ENCODE measurements around the gene ACOT7. TPM values are rescaled to one million over a fixed set of nuclear protein-coding genes. Genes with fewer than 3 reads are reported as not detected.
"Not testable (repeated sequence)": the region's sequence is repeated elsewhere in the genome, so short reads cannot be mapped to it uniquely, and the experiment has no call there.

ACOT7 gene
- total and polyA plus RNA-seq, 2 experiments from 2014 or later = 20.3 to 39.9 TPM

DNA sequence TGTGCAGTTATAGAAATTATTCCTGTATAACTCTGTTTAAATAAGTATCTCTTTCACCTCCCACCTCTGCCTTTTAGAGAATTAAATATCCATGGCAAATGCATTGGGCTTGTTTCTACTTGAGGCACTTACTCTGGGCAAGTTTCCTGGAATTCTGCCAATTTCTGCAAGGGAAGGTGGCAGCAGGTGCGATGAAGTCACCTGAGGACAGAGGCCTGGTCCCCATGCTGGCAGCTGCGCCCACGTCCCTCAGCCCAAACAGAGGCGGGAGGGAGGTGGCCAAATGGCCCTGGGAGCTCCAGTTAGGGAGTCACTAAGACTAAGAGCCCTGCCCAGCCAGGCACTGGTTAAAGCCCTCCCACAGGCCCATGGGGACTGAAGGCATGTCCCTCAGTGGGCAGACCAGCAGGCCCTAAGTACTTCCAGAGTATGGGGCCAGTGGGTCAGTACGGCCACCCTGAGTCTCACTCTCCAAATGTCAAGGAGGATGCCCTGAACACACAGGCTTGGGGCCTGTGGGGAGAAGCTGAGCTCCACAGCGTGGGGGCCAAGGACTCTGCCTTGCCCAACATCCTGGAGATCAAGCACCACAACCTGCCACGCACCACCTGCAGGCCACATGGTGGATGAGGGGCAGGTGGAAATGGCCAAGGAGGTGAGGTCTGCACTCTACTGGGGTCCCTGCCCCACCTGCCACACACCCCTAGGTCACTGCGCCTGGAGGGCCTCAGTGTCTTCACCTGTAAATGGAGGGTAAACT lies 19.4 kb downstream of the ACOT7 start:
- H3K27ac ChIP-seq = no peak overlapping the region
- H3K4me1 ChIP-seq (ENCODE audit: insufficient read depth) = no peaks in the 10 kb centered on the region
- peaks cover 4% of the 10 kb centered on the region for H3K79me2 ChIP-seq
- TF ChIP-seq, protein P1, sequence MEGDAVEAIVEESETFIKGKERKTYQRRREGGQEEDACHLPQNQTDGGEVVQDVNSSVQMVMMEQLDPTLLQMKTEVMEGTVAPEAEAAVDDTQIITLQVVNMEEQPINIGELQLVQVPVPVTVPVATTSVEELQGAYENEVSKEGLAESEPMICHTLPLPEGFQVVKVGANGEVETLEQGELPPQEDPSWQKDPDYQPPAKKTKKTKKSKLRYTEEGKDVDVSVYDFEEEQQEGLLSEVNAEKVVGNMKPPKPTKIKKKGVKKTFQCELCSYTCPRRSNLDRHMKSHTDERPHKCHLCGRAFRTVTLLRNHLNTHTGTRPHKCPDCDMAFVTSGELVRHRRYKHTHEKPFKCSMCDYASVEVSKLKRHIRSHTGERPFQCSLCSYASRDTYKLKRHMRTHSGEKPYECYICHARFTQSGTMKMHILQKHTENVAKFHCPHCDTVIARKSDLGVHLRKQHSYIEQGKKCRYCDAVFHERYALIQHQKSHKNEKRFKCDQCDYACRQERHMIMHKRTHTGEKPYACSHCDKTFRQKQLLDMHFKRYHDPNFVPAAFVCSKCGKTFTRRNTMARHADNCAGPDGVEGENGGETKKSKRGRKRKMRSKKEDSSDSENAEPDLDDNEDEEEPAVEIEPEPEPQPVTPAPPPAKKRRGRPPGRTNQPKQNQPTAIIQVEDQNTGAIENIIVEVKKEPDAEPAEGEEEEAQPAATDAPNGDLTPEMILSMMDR (IDR thresholded peaks at IDR 0.05; ENCODE audit: poor library complexity) = no peak
- no peak for TF ChIP-seq EZH2 (IDR thresholded peaks at IDR 0.05; ENCODE audit: borderline replicate concordance)
- no peaks in the 10 kb centered on the region for H3K9me2 ChIP-seq (replicated peaks; ENCODE audit: insufficient read depth)
- H3K4me2 ChIP-seq = no peak overlapping the region
- 98% methylated on average over 8 of the region's 8 CpGs for WGBS (ENCODE audit: low lambda C conversion rate, missing lambda C conversion rate)
- H2AFZ ChIP-seq = no peak overlapping the region
- H4K20me1 ChIP-seq (ENCODE audit: insufficient read depth, poor library complexity, severe bottlenecking) = no peaks in the 10 kb centered on the region
- H3K9me3 ChIP-seq (ENCODE audit: low read depth) = no peaks in the 10 kb centered on the region
- H3K27me3 ChIP-seq = no peaks in the 10 kb centered on the region
- no peak for DNase-seq (ENCODE audit: low spot score)
- H3K4me3 ChIP-seq = no peak overlapping the region
- H3K36me3 ChIP-seq (replicated peaks; ENCODE audit: insufficient read depth, low read depth) = no peaks in the 10 kb centered on the region

DNA sequence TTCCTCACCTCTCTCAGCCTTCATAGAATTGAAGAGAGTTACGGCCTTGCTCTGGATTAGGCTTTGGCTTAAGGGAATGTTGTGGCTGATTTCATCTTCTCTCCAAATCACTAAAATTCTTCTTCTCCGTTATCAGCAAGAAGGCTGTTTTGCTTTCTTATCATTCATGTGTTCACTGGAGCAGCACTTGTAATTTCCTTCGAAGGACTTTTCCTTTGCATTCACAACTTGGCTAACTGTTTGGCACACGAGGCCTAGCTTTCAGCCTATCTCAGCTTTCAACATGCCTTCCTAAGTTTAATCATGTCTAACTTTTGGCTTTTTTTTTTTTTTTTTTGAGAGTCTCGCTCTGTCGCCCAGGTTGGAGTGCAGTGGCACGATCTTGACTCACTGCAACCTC lies 21.3 kb downstream of the ACOT7 start:
- not testable (repeated sequence) for H3K9me3 ChIP-seq (ENCODE audit: low read depth); H3K36me3 ChIP-seq (replicated peaks; ENCODE audit: insufficient read depth, low read depth); H3K27me3 ChIP-seq; H3K27ac ChIP-seq; H3K79me2 ChIP-seq; H3K4me2 ChIP-seq; H3K4me1 ChIP-seq (ENCODE audit: insufficient read depth); H3K9me2 ChIP-seq (replicated peaks; ENCODE audit: insufficient read depth); H3K4me3 ChIP-seq; DNase-seq (ENCODE audit: low spot score); H4K20me1 ChIP-seq (ENCODE audit: insufficient read depth, poor library complexity, severe bottlenecking); H2AFZ ChIP-seq
- whole genome bisulfite sequencing (ENCODE audit: low lambda C conversion rate, missing lambda C conversion rate) = 76% methylated on average over 7 of the region's 7 CpGs

DNA sequence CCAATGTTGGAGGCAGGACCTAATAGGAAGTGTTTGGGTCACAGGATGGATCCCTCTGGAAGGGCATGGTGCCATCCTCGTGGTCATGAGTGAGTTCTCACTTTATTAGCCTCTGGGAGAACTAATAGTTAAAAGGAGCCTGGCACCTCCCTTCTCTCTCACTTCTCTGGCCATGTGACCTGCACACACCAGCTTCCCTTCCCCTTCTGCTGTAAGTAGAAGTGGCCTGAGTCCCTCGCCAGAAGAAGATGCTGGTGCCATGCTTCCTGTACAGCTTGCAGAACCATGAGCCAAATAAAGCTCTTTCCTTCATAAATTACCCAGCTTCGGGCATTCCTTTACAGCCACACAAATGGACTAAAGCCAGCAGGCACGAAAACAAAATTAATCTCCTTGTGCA lies 23.6 kb downstream of the ACOT7 start:
- no peak overlapping the region for H3K4me2 ChIP-seq
- H3K36me3 ChIP-seq (replicated peaks; ENCODE audit: insufficient read depth, low read depth) = no peaks in the 10 kb centered on the region
- TF ChIP-seq, protein P1 (IDR thresholded peaks at IDR 0.05; ENCODE audit: poor library complexity) = no peak
- no peak for TF ChIP-seq EZH2phosphoT487 (IDR thresholded peaks at IDR 0.05; ENCODE audit: low read depth, severe bottlenecking, unreplicated experiment)
- no peak for TF ChIP-seq EZH2 (IDR thresholded peaks at IDR 0.05; ENCODE audit: borderline replicate concordance)
- no peak overlapping the region for H3K27ac ChIP-seq
- no peaks in the 10 kb centered on the region for H3K27me3 ChIP-seq
- 86% methylated on average over 4 of the region's 4 CpGs for WGBS (ENCODE audit: low lambda C conversion rate, missing lambda C conversion rate)
- H3K79me2 ChIP-seq = peaks cover 2% of the 10 kb centered on the region
- no peaks in the 10 kb centered on the region for H3K9me3 ChIP-seq (ENCODE audit: low read depth)
- no peak for DNase-seq (ENCODE audit: low spot score)
- no peaks in the 10 kb centered on the region for H3K9me2 ChIP-seq (replicated peaks; ENCODE audit: insufficient read depth)
- no peak overlapping the region for H2AFZ ChIP-seq
- no peaks in the 10 kb centered on the region for H4K20me1 ChIP-seq (ENCODE audit: insufficient read depth, poor library complexity, severe bottlenecking)
- no peak overlapping the region for H3K4me3 ChIP-seq
- H3K4me1 ChIP-seq (ENCODE audit: insufficient read depth) = no peaks in the 10 kb centered on the region

DNA sequence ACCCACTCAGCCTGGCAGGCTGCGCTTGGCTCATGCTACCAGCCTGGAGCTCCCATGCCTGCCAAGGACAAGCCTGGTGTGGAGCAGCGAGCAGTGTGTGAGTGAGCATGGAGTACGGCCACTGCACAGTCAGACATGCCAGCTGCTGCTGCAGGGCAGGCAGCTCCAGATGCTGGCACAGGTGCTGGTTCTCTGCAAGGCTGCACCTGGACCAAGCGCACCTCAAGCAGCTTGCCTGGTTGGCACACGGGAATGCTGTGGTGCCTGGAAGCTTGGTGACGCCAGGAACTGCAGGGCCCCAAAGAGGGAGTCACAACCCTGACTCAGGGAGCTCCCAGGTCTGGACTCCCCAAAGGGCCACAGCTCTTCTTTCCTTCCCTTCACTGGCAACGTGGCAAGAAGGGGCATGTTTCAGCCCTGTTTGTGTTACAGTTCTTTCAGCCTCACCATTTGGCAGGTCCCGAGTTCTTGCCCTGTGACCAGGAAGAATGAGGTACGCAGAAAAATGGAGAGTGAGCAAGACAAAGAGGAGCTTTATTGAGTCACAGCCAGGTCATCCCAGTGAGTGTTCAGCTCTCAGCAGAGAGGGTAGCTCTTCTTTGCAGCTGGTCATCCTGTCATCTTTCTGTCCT lies 26.1 kb downstream of the ACOT7 start:
- Histone ChIP-seq H4K20me1 (ENCODE audit: insufficient read depth, poor library complexity, severe bottlenecking) (no peaks in the 10 kb centered on the region), H2AFZ (no peak overlapping the region), H3K4me2 (no peak overlapping the region), H3K4me1 (ENCODE audit: insufficient read depth) (no peaks in the 10 kb centered on the region), H3K27me3 (no peaks in the 10 kb centered on the region), H3K27ac (no peak overlapping the region), H3K79me2 (peaks cover 2% of the 10 kb centered on the region), H3K36me3 (replicated peaks; ENCODE audit: insufficient read depth, low read depth) (no peaks in the 10 kb centered on the region), H3K4me3 (no peak overlapping the region), H3K9me3 (ENCODE audit: low read depth) (no peaks in the 10 kb centered on the region), H3K9me2 (replicated peaks; ENCODE audit: insufficient read depth) (no peaks in the 10 kb centered on the region)
- 97% methylated on average over 9 of the region's 9 CpGs for WGBS (ENCODE audit: low lambda C conversion rate, missing lambda C conversion rate)
- DNase-seq (ENCODE audit: low spot score) = no peak
- no peak for TF ChIP-seq EZH2phosphoT487 (IDR thresholded peaks at IDR 0.05; ENCODE audit: low read depth, severe bottlenecking, unreplicated experiment)
- TF ChIP-seq, protein P1 (IDR thresholded peaks at IDR 0.05; ENCODE audit: poor library complexity) = no peak
- no peak for TF ChIP-seq EZH2 (IDR thresholded peaks at IDR 0.05; ENCODE audit: borderline replicate concordance)
